ENCODE measurements around the gene UNC13B. TPM values are rescaled to one million over a fixed set of nuclear protein-coding genes. Genes with fewer than 3 reads are reported as not detected.
"Not testable (repeated sequence)": the region's sequence is repeated elsewhere in the genome, so short reads cannot be mapped to it uniquely, and the experiment has no call there.

The UNC13B gene
- polyA plus RNA-seq, 3 donors: 9.9 to 21.9 (median 14.3) TPM

DNA sequence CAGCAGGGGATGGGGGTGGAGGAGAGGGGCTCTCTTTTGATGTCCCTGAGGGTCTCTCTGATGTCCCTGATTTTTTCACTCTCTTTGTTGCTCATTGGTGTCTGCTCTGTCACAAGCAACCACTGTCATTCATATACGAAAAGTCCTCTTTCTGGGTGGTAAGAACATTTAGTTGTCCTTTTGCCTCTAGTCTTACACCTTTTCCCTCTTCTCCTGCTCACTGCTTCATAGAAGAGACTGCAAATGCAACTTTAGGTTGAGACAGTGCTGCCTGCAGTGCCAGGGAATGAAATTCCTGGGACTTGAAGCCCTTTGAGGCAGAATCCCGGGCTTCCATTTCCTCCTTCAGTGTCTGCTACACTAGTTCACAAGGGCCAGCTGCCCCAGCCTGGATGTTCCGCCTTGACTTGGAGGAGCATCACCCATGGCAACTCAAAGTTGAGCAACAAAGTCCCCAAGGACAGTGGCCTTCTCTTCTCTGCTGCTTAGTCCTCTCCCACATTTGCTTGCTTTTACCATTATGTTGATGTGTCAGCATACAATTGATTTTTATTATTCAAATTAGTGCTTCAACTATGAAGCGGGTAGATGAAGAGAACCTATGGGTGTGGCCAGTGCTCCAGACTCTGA is 233.4 kb downstream of the UNC13B start:
- WGBS, 3 donors: 83 to 90% (median 87%) methylated on average over 4 of the region's 4 CpGs
- no peak overlapping the region for H3K27ac ChIP-seq (ENCODE audit: low read depth, low read length)

DNA sequence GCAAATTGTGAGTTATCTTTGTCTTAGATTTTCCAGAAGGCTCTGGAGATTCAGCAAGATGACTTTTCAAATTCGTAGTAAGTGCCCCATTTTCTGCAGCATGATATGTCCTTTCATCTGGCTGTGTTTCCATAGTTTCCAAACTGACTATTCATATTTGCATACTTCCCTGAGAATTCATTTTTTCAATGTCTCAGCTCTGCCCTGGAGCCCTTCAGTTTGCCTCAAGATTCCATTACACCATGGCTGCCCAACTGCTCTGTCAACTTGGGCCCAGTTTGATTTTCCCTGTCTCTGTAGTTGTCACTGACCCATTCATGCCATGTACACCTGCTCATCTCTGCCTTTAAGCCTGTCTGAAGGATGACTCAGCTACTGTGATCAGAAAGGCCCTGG is 233.9 kb downstream of the UNC13B start:
- H3K27ac ChIP-seq (ENCODE audit: low read depth, low read length): no peak overlapping the region
- WGBS, 3 donors: 70 to 90% (median 74%) methylated on average over 1 of the region's 1 CpG

DNA sequence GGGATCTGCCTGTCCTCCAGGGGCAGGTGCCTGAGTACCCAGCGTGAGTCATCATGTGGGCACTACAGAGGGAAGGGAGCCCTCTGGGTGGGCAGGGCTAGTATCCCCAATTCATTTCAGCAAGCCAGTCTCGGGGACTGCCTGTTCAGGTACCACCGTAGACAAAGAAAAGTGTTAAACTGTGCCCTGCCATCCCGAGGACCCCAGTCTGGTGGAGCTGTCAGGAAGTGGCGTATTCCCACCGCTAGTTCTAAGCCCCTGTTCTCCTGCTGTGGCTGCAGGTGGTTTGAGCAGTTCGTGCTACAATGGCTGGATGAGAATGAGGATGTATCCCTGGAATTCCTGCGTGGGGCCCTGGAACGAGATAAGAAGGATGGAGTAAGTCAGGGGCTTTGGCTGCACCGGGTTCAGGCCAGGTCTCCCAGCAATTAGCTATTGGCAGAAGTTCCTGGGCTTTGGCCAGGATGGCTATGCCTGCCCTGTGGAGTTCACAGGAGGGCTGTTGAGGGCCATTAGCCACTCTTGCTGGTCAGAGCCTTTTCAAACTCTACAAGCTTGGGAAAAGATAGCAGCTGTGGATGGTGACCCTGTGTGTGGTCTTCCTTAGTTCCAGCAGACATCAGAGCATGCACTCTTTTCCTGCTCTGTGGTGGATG is 234.9 kb downstream of the UNC13B start:
- no peak overlapping the region for H3K27ac ChIP-seq (ENCODE audit: low read depth, low read length)
- WGBS, 3 donors: 85 to 90% (median 86%) methylated on average over 10 of the region's 10 CpGs

DNA sequence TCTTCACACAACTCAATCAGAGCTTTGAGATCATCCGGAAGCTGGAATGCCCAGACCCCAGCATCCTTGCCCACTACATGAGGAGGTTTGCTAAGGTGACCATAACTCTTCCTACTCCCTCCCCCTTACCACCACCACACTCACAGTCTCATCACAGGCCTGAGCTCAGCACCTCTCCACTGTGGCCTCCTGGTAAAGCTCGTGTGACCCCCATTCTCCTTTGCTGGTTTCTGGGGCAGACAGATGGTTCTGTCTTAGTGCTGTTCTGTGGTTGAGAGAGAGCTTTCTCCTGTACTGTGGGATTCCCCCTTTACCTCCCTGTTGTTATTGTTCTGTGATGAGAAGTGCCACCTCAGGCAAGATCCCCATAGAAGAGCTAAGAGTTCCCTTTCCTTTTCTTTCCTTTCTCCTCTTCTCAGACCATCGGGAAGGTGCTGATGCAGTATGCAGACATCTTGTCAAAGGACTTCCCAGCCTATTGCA is 235.4 kb downstream of the UNC13B start:
- WGBS, 3 donors: 78 to 90% (median 84%) methylated on average over 3 of the region's 3 CpGs
- H3K27ac ChIP-seq (ENCODE audit: low read depth, low read length): no peak overlapping the region

DNA sequence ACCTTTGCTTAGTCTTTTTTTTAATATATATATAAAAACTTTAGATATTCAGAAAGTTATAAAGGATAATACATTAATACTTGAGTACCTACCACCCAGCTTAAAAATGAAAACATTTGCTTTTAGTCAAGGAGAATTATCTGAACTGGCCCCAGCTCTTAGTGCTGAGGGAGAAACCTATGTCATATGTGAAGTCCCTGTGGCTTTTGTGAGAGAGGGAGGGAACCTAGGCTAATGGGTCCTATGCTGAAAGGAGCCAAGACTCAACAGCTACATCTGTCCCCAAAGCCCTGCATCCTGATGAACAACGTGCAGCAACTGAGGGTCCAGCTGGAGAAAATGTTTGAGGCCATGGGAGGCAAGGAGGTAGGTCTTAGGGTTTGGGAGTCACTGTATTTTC is 236.1 kb downstream of the UNC13B start:
- H3K27ac ChIP-seq (ENCODE audit: low read depth, low read length): no peak overlapping the region
- WGBS, 3 donors: 79 to 88% (median 83%) methylated on average over 1 of the region's 1 CpG

DNA sequence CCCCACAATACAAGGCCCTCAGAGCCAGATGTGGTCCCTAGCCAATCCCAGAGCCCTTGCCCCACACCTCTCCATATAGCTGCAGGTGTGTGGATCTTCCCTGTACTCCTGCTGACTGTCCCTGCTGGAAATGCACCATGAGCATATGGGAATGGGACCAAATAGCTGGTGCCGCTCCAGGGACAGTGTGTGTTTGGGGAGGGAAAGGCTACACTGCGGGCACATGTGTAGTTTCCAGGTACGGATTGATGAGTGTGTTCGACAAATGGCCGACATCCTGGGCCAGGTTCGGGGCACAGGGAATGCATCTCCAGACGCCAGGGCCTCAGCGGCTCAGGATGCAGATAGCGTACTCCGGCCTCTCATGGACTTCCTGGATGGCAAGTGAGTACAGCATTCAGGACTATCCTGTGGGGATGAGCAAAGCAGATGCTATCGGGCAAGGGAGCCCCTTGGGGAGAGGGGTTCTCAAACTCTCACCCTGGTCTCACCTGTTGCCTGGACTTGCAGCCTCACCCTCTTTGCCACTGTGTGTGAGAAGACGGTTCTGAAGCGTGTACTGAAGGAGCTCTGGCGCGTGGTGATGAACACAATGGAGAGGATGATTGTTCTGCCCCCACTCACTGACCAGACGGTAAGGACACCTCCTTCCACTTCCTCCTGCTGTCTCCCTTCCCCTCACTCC is 237.0 kb downstream of the UNC13B start:
- no peak overlapping the region for H3K27ac ChIP-seq (ENCODE audit: low read depth, low read length)
- WGBS, 3 donors: 92 to 94% (median 94%) methylated on average over 16 of the region's 16 CpGs

DNA sequence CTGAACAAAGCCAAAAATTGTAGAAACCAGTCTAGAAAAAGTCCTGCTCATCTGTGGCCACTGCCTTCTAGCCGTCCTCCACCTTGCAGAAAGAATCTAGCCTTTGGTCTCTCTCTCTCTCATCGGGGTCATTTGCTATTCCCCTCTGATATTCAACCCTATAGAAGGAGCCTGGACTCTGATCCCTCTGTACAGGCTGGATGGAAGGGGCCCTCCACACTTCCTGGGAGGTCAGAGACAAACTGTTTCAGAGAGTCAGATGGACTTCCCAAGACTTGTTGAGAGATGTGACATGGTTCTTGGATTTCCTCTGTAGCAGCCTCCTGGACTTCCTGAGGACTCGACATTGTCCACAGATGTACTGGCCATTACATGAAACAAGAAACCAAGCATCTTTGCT is 243.1 kb downstream of the UNC13B start:
- 90% methylated on average over 3 of the region's 3 CpGs for WGBS, 3 donors
- no peak overlapping the region for H3K27ac ChIP-seq (ENCODE audit: low read depth, low read length)

DNA sequence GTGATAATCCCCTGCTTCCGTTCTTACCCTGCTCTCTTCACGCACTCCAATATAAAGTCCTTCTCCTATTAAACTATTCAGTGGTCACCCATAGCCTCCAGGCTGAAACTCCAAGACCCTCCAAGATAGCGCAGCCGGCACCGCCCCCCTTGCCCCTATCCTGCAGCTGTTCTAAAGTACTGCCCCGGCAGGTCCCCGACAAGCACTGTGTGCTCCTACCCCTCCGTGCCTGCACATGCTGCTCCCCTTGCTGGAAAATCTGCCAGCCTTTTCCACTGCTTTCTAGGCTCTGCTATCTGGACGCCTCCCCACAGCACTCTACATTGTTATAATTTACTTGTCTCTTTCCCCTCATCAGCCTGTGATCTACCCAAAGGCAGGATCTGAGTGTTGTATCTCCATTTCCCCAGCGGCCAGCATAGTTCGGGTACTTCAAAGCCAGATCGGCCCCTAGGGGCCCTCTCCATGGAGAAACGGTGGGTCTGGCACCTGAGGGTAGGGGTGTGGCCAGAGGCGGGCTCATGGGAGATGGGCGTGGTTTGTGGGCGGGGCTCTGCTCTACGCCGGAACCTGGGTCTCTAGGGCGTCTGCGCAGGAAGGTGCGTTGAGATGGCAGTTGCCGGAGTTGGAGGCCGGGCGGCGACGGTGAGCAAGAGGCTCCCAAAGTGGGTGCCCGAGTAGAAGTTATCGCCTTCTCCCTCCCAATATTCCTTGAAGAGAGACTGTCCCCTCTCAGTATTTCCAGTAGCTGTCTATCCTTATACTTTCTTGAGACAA is 244.6 kb downstream of the UNC13B start:
- no peak overlapping the region for H3K27ac ChIP-seq (ENCODE audit: low read depth, low read length)
- 36 to 40% (median 37%) methylated on average over 28 of the region's 28 CpGs for WGBS, 3 donors

DNA sequence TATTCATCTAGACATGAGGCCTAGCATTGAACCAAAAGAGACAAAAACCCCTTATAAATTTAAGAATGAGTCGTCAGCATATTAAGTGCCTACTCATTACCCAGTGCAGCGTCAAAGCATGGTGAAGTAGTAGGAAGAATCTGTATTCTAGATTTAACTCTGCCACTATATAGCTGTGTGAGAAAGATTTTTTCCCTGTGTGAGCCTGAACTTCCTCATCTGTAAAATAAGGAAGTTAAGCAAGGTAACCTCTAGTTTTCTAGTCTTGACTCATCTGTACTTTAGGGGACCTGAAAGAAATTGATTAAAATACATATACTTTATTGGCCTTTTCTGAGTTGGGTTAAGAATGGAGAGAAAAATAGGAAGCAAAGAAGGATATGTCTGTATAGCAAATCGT is 246.0 kb downstream of the UNC13B start:
- no peak overlapping the region for H3K27ac ChIP-seq (ENCODE audit: low read depth, low read length)
- WGBS, 3 donors: 64 to 87% (median 68%) methylated on average over 3 of the region's 3 CpGs

DNA sequence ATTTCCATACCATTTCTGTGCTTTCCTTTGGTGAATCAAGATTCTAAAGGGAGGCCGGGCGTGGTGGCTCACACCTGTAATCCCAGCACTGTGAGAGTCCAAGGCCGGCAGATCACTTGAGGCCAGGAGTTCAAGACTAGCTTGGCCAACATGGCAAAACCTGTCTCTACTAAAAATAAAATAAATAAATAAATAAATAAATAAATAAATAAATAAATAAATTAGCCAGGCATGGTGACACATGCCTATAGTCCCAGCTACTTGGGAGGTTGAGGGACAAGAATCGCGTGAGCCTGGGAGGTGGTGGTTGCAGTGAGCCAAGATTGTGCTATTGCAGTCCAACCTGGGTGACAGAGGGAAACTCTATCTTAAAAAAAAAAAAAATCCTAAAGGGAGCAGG is 247.6 kb downstream of the UNC13B start:
- not testable (repeated sequence) for H3K27ac ChIP-seq (ENCODE audit: low read depth, low read length)
- 93 to 97% (median 95%) methylated on average over 5 of the region's 5 CpGs for WGBS, 3 donors

DNA sequence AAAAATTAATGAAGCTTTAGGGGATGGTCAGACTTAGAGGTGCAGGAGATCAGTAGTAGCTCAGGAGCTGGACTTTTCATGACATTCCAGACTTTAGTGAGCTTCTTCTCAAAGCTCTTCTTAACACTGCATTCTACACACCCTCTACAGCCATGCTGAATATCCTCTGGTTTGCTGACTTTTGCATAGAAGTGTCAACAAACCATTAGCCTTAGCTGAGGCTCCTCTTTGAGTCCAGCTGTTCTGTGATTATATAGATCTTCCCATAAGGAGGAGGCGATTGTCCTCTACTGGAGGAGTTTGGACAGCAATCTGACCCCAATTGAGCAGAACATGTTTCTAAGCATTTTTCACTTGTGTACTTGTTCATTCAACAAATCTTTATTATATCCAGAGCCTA is 253.1 kb downstream of the UNC13B start:
- WGBS, 3 donors: 84 to 92% (median 87%) methylated on average over 1 of the region's 1 CpG
- no peak overlapping the region for H3K27ac ChIP-seq (ENCODE audit: low read depth, low read length)

DNA sequence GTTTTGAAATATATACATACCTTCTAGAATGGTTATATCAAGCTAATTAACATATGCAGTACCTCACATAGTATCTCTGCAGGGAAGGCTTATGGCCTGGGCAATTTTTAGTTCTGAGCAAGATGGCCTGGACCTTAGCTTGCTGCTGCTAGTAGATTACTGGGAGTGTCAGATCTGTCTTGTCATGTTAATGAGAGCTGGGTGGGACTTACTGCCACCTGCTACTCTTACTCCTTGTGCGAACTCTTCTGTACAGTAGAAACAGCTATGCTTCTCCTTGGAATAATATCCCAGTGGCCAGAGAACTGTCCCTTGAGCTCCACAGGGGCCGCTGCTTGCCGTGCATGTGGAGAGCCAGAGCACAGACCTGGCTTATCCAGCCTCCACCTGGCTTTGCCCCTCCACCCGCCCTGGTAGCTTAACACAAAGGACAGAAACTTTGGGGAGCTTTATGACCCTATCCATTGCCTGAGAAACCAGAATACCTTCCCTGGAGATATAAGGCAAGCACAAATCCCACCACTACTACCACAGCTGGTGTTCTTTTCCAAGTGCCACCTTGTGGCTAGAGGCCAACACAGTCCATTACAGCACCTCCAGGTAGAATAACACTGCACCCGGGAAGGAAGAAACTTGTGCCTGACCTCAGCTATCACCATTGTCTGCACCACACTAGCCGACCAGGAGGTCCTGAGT is 253.7 kb downstream of the UNC13B start:
- 70 to 80% (median 72%) methylated on average over 6 of the region's 6 CpGs for WGBS, 3 donors

DNA sequence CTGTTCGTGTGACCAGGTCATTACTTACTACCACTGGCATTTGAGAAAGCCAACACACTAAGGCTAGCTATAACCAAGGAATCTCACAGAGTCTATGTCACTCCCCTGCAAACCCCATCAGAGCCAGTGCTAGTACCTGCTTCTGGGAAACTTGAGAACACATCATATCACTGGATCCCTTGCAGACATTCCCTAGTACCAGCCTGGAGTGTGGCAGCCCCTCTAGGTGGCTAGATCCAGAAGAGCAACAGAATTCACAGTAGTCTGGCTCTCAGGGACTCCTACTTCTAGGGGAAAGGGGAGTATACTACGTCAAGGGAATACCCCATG is 254.3 kb downstream of the UNC13B start:
- whole genome bisulfite sequencing, 3 donors: 70 to 78% (median 72%) methylated on average over 2 of the region's 2 CpGs
- no peak overlapping the region for H3K27ac ChIP-seq (ENCODE audit: low read depth, low read length)

More for the DNA sequence above, 253.7 kb downstream of the UNC13B start:
- H3K27ac ChIP-seq (ENCODE audit: low read depth, low read length): no peak overlapping the region

DNA sequence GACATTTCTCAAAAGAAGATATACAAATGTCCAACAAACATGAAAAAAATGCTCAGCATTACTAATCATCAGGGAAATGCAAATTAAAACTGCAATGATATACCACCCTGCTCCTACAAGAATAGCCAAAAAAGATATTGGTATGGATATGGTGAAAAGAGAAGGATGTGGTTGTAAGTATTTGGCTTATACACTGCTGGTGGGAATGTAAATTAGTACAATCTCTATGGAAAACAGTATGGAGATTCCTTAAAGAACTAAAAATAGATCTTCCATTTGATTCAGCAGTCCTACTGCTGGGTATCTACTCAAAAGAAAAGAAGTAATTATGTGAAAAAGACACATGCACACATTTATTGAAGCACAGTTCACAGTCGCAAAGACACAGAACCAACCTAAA is 260.5 kb downstream of the UNC13B start:
- WGBS, 3 donors: 88 to 95% (median 91%) methylated on average over 1 of the region's 1 CpG

DNA sequence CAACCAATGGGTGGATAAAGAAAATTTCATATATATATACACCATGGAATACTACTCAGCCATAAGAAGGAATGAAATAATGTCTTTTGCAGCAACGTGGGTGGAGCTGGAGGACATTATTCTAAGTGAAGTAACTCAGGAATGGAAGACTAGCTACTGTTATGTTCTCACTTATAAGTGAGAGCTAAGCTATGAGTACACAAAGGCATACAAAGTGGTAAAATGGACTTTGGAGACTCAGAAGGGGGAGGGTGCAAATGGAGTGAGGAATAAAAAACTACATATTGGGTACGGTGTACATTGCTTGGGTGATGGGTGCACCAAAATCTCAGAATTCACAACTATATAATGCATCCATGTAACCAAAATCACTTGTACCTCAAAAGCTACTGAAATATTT is 260.9 kb downstream of the UNC13B start:
- WGBS, 3 donors: 78 to 83% (median 82%) methylated on average over 2 of the region's 2 CpGs
- H3K27ac ChIP-seq (ENCODE audit: low read depth, low read length): no peak overlapping the region

More for the DNA sequence above, 260.5 kb downstream of the UNC13B start:
- no peak overlapping the region for H3K27ac ChIP-seq (ENCODE audit: low read depth, low read length)

DNA sequence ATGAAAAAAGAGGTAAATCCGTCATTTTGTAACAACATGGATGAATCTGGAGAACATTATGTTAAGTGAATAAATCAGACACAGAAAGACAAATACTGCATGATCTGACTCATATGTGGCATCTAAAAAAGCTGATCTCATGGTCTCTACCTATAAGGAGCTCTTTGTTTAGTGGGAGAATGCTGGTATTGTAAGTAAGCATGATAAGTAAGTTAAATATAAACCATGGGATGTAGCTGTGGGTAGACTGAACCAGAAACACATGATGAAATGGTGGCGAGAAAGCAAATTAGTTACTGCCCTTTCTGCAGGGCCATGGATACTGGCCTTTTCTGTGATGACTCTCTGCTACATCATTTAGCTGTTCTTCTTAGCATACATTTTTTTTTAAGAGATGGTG is 261.7 kb downstream of the UNC13B start:
- H3K27ac ChIP-seq (ENCODE audit: low read depth, low read length): no peak overlapping the region
- 61 to 90% (median 90%) methylated on average over 2 of the region's 2 CpGs for WGBS, 3 donors

DNA sequence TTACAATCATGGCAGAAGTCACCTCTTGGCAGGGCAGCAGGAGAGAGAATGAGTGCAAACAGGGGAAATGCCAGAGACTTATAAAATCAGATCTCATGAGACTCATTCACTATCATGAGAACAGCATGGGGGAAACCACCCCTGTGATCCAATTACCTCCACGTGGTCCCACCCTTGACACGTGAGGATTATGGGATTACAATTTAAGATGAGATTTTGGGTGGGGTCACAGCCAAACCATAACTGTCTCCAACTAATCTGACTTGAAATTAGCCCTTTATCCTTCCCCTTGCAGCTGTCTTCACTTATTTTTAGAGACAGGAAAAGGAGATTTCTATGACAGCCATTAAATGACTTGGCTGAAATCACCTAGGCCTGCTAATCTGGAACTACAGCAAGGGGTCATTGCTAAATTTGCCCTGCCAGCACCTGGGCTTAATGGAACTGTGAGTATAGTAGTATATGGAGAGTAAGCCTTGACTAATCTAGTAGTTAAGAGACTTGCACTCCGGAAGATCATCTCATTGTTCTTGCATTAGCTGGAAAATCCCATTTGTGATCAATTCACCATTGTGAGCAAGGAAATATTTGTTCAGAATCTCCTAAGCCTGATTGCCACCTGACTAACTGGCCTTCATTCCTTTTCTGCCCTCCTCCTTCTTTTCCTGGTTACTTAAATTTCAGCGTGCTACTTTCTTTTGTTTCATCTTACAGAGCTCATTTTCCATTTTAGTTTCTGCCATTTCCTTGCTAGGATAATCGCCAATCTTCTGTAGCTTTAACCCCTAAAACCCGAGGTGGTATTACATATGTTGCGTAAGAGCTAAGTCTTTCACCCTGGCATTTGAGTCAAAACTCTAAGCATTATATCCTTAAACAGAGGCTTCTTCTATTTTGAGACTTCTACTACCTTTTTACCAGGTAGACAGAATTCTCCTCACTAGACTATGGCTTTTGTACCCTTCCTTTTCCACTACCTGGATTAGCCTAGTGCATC is 262.8 kb downstream of the UNC13B start:
- no peak overlapping the region for H3K27ac ChIP-seq (ENCODE audit: low read depth, low read length)
- 69 to 82% (median 70%) methylated on average over 7 of the region's 7 CpGs for WGBS, 3 donors
